ENCODE measurements around the gene CDC34.

DNA sequence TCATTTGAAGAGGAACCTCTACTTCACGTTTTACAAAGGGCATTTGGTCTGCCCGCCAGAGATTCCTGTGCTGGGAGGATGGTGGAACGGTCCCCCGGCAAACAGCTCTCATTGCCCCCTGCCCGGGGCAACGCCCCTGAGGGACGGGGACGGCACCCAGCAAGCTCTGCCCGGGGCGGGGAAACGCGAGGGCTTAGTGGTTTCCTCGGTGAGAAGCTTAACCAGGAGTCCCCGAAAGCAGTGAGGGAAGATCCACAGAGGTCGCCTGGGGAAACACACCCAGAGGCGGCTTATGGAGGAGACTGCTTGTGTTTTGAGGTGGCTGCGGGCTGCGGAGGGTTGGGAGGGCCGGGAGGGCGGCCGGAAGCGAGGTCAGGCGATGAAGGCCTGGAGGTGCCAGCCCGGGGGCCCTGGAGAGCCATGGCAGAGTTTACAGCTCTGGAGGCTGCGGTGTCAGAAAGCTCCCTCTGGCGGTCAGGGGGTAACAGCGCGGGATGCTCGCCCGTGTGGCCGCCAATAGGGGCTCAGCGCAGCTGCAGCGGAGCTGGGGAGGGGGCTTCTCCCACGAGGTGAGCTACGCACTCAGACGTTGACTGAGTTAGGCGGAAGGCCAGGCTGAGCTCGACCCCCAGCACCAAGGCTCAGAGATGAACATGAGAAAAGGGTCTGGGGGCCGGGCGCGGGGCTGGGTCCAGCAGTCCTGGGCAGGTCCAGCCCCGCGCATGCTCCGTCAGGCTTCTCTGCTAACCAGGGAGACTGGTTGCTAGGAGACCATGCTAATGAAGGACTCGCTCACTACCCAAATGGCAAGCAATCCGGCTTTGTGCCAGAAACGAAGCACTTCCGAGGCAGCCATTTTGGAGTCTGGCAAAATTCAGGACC is 24.9 kb upstream of the CDC34 start:
- TF ChIP-seq, protein P1, sequence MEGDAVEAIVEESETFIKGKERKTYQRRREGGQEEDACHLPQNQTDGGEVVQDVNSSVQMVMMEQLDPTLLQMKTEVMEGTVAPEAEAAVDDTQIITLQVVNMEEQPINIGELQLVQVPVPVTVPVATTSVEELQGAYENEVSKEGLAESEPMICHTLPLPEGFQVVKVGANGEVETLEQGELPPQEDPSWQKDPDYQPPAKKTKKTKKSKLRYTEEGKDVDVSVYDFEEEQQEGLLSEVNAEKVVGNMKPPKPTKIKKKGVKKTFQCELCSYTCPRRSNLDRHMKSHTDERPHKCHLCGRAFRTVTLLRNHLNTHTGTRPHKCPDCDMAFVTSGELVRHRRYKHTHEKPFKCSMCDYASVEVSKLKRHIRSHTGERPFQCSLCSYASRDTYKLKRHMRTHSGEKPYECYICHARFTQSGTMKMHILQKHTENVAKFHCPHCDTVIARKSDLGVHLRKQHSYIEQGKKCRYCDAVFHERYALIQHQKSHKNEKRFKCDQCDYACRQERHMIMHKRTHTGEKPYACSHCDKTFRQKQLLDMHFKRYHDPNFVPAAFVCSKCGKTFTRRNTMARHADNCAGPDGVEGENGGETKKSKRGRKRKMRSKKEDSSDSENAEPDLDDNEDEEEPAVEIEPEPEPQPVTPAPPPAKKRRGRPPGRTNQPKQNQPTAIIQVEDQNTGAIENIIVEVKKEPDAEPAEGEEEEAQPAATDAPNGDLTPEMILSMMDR (IDR thresholded peaks at IDR 0.05; ENCODE audit: insufficient read depth, low read length) = peak; percentile 96
- peak; percentile 9; the same call in 1 of the 2 replicates for TF ChIP-seq POLR2AphosphoS5 (IDR thresholded peaks at IDR 0.05; ENCODE audit: low read depth)
- TF ChIP-seq, protein P2, sequence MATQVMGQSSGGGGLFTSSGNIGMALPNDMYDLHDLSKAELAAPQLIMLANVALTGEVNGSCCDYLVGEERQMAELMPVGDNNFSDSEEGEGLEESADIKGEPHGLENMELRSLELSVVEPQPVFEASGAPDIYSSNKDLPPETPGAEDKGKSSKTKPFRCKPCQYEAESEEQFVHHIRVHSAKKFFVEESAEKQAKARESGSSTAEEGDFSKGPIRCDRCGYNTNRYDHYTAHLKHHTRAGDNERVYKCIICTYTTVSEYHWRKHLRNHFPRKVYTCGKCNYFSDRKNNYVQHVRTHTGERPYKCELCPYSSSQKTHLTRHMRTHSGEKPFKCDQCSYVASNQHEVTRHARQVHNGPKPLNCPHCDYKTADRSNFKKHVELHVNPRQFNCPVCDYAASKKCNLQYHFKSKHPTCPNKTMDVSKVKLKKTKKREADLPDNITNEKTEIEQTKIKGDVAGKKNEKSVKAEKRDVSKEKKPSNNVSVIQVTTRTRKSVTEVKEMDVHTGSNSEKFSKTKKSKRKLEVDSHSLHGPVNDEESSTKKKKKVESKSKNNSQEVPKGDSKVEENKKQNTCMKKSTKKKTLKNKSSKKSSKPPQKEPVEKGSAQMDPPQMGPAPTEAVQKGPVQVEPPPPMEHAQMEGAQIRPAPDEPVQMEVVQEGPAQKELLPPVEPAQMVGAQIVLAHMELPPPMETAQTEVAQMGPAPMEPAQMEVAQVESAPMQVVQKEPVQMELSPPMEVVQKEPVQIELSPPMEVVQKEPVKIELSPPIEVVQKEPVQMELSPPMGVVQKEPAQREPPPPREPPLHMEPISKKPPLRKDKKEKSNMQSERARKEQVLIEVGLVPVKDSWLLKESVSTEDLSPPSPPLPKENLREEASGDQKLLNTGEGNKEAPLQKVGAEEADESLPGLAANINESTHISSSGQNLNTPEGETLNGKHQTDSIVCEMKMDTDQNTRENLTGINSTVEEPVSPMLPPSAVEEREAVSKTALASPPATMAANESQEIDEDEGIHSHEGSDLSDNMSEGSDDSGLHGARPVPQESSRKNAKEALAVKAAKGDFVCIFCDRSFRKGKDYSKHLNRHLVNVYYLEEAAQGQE (IDR thresholded peaks at IDR 0.05; ENCODE audit: insufficient replicate concordance, low read depth) = no peak
